ENCODE results near the gene GSG1. TPM values are rescaled to one million over a fixed set of nuclear protein-coding genes. Genes with fewer than 3 reads are reported as not detected.

Gene GSG1
- total RNA-seq, 4 donors from 2014 or later: not detected

DNA sequence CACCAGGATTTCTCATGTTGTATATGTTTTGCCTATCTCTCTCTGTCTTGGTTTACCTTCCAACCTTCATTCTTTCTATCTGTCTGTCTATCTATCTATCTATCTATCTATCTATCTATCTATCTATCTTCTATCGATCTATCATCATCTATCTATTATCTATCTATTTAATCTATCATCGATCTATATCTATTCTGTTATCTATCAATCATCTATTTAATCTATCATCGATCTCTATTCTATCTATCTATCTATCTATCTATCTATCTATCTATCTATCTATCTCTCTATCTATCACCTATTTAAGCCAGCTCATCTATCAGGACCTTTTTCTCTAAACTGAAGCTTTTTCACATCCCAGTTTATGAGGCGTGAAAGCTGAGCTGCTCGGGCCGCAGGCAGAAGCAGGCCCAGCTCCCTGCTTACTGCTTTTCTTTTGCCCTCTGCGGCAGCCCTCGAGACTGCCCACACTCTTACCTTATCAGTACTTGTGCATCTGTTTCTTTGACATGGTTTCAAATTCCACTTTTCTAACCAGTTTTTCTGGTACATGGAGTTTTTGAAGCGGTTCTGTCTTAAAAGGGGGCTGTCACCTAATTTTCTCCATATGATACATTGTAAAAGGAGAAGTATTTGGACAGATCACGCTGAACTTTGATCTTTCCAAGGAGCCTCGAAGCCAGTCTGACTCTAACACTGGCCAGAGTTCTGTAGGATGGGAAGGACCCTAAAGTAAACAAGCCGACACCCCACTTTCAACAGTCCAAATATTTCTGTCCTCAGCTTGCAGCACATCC lies 44.4 kb upstream of the GSG1 start:
- no peak overlapping the region for H3K4me3 ChIP-seq
- TF ChIP-seq, protein P1, sequence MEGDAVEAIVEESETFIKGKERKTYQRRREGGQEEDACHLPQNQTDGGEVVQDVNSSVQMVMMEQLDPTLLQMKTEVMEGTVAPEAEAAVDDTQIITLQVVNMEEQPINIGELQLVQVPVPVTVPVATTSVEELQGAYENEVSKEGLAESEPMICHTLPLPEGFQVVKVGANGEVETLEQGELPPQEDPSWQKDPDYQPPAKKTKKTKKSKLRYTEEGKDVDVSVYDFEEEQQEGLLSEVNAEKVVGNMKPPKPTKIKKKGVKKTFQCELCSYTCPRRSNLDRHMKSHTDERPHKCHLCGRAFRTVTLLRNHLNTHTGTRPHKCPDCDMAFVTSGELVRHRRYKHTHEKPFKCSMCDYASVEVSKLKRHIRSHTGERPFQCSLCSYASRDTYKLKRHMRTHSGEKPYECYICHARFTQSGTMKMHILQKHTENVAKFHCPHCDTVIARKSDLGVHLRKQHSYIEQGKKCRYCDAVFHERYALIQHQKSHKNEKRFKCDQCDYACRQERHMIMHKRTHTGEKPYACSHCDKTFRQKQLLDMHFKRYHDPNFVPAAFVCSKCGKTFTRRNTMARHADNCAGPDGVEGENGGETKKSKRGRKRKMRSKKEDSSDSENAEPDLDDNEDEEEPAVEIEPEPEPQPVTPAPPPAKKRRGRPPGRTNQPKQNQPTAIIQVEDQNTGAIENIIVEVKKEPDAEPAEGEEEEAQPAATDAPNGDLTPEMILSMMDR (IDR thresholded peaks at IDR 0.05): no peak
- TF ChIP-seq POLR2AphosphoS5 (IDR thresholded peaks at IDR 0.05): no peak
- TF ChIP-seq POLR2A (IDR thresholded peaks at IDR 0.05): no peak
- WGBS, 2 donors (ENCODE audit: low coverage in 1 of 2): 59 to 65% methylated on average over 10 to 12 of the region's 12 CpGs
- no peaks in the 10 kb centered on the region for H3K27me3 ChIP-seq
- H3K9me3 ChIP-seq: peaks cover 0 to 4% (median 0%) of the 10 kb centered on the region in 3 donors
- peak; percentile 54 for ATAC-seq
- peaks cover 0 to 31% (median 5%) of the 10 kb centered on the region in 3 donors for H3K4me1 ChIP-seq
- H3K27ac ChIP-seq: peak overlapping the region in 3 of 4 donors; percentile 44 to 71 (median 60)
- H3K36me3 ChIP-seq: no peaks in the 10 kb centered on the region

DNA sequence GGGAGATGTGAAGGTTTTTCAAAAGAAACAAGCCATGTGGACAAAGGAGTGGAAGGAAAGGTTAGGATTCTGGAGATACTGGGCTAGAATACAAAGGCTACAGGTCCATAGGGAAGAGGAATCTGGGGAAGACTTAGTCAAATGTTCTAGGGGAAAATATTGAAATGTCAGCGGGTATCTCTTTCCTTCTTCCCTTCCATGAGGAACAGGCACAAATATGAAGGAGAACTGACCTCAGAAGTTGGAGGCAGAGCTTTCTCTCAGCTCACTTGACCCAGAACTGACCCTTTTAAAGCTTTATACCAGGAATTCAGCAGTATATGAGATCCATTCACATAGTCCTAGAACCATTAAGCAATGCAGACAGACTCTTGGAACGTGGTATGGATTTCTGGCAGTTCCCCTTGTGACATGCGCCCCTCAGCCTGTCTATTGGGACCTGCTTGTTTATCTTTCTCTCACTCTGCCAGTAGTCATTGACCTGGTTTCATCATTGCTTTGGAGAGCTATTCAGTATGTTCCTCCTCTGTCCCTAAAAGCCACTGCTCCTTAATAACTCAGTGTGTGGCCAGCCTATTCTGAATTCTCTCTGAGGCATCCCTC lies 43.0 kb upstream of the GSG1 start:
- peak; percentile 81 for ATAC-seq
- H3K9me3 ChIP-seq: peaks cover 0 to 2% (median 0%) of the 10 kb centered on the region in 3 donors
- TF ChIP-seq EP300 (IDR thresholded peaks at IDR 0.05) (no peak), POLR2AphosphoS5 (IDR thresholded peaks at IDR 0.05) (peak; percentile 72)
- H3K4me3 ChIP-seq: no peak overlapping the region
- H3K27me3 ChIP-seq: no peaks in the 10 kb centered on the region
- WGBS, 2 donors (ENCODE audit: low coverage in 1 of 2): 66 to 77% methylated on average over 2 to 3 of the region's 3 CpGs
- no peaks in the 10 kb centered on the region for H3K36me3 ChIP-seq
- peak overlapping the region; percentile 12 to 71 (median 66) for H3K27ac ChIP-seq
- H3K4me1 ChIP-seq: peaks cover 0 to 28% (median 5%) of the 10 kb centered on the region in 3 donors

DNA sequence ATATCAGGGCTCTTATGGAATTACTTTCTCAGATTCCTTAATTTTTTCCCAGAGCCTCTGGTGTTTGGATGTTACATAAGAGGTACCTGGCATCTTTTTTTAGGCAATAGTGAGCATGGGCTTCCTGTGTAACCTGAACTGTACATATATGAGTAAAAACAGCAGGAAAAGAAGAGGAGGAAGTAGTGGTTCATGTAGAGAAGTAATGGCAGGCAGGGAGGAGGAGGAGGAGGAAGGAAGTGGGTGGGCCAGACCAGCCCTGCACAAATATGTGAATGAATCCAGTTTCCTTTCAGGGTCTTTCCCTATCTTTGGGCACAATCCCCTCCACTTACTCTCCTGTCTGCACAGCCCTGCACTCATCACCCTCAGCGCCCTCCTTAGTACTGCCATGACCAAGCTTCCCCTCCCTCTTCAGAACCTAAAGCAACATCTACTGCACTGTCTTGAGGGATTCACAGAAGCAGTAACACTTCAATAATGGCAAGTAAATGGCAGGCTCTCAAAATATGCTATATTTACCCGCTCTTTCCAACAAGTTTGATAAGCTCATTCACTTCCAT lies 40.9 kb upstream of the GSG1 start:
- H3K27ac ChIP-seq: peak overlapping the region in 1 of 4 donors; percentile 7
- H3K4me1 ChIP-seq: peaks cover 0 to 28% (median 5%) of the 10 kb centered on the region in 3 donors
- H3K27me3 ChIP-seq: no peaks in the 10 kb centered on the region
- no peaks in the 10 kb centered on the region for H3K9me3 ChIP-seq
- TF ChIP-seq EP300 (IDR thresholded peaks at IDR 0.05): no peak
- TF ChIP-seq, protein P1 (IDR thresholded peaks at IDR 0.05): no peak
- TF ChIP-seq POLR2AphosphoS5 (IDR thresholded peaks at IDR 0.05): no peak
- no peak for TF ChIP-seq POLR2A (IDR thresholded peaks at IDR 0.05)
- H3K36me3 ChIP-seq: no peaks in the 10 kb centered on the region
- WGBS, 2 donors (ENCODE audit: low coverage in 1 of 2): 57% methylated on average over 2 of the region's 2 CpGs; no CpG with 5 or more reads in 1 of the 2 donors
- ATAC-seq: no peak
- no peak overlapping the region for H3K4me3 ChIP-seq

DNA sequence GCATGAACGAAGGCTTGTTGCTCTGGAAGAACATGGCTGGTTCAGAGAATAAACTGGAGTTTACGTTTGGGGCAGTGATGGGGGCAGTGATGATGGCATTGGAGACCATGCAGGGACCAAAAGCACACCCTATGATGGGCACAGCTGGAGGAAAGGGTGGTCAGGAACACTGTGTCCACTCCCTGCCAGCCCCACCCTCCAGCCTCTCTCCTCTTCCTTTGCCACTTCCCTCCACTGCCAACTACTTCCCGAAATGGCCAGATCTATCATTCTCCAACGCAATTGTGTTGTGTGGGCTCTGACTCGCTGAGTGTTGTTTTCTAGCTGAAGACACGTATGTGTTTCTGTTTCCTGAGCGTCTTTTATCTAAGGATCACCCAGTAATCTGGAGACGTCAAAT lies 39.3 kb upstream of the GSG1 start:
- Histone ChIP-seq H3K27me3 (no peaks in the 10 kb centered on the region), H3K27ac (no peak overlapping the region), H3K36me3 (no peaks in the 10 kb centered on the region), H3K4me3 (no peak overlapping the region), H3K9me3 (no peaks in the 10 kb centered on the region), H3K4me1 (peaks cover 0 to 28% (median 5%) of the 10 kb centered on the region in 3 donors)
- TF ChIP-seq EP300 (IDR thresholded peaks at IDR 0.05) (no peak), POLR2A (IDR thresholded peaks at IDR 0.05) (no peak), POLR2AphosphoS5 (IDR thresholded peaks at IDR 0.05) (no peak)
- TF ChIP-seq, protein P1 (IDR thresholded peaks at IDR 0.05): no peak
- ATAC-seq: peak; percentile 47
- WGBS, 2 donors (ENCODE audit: low coverage in 1 of 2): 85 to 90% methylated on average over 8 of the region's 8 CpGs

DNA sequence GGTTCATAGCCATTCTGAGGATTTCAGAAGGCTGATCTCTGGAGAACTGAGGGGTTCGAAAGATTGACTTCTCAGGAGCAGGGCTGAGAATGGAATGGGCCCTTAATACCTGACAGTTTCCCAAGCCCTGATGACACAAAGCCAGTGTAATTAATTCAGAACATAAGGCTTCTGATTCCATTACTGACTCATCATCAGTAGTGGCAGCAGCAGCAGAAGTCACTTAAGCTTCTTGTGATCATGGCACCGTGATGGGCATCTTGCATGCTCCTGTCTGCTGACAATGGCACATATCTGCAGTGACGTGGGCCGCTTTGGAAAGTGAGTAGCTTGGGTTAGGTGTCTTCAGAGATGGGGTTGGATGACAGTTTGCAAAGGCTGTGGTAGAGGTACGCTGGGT lies 38.2 kb upstream of the GSG1 start:
- H3K4me1 ChIP-seq: peaks cover 0 to 19% (median 5%) of the 10 kb centered on the region in 3 donors
- H3K36me3 ChIP-seq: no peaks in the 10 kb centered on the region
- H3K27me3 ChIP-seq: no peaks in the 10 kb centered on the region
- no peak overlapping the region for H3K27ac ChIP-seq
- no peaks in the 10 kb centered on the region for H3K9me3 ChIP-seq
- 89 to 97% methylated on average over 2 to 3 of the region's 5 CpGs for WGBS, 2 donors (ENCODE audit: low coverage in 1 of 2)
- ATAC-seq: no peak
- no peak overlapping the region for H3K4me3 ChIP-seq
- TF ChIP-seq POLR2A (IDR thresholded peaks at IDR 0.05) (no peak), POLR2AphosphoS5 (IDR thresholded peaks at IDR 0.05) (no peak), EP300 (IDR thresholded peaks at IDR 0.05) (no peak)
- TF ChIP-seq, protein P1 (IDR thresholded peaks at IDR 0.05): no peak
